Endodermal cell (in vitro differentiated cells): ENCODE results near the gene TFB2M. TPM values are rescaled to one million over a fixed set of nuclear protein-coding genes. Genes with fewer than 3 reads are reported as not detected.

Experiments used
- DNase-seq: peaks from one replicate; pipeline ENCODE4 v3.0.0-alpha.2; 2017
- H3K27ac ChIP-seq: 2 replicates; pipeline ENCODE4 v1.5.1; 2013; ENCODE audit warnings: mild to moderate bottlenecking, low read depth, low read length, moderate library complexity
- H3K27me3 ChIP-seq: 2 replicates; pipeline ENCODE4 v1.6.1; 2013; ENCODE audit warnings: mild to moderate bottlenecking, low read length, moderate library complexity; ENCODE audit not compliant: insufficient read depth, control insufficient read depth, poor library complexity, severe bottlenecking
- H3K36me3 ChIP-seq: 2 replicates; pipeline ENCODE4 v1.7.0; 2013; ENCODE audit warnings: mild to moderate bottlenecking, low read length, moderate library complexity; ENCODE audit not compliant: control insufficient read depth, insufficient read depth
- H3K4me1 ChIP-seq: one replicate; pipeline ENCODE4 v1.7.0; 2013; ENCODE audit warnings: low read length; ENCODE audit not compliant: control insufficient read depth, insufficient read depth
- H3K4me3 ChIP-seq: 2 replicates; pipeline ENCODE4 v1.5.1; 2013; ENCODE audit warnings: mild to moderate bottlenecking, low read length, moderate library complexity
- H3K9ac ChIP-seq: 2 replicates; pipeline ENCODE4 v1.6.1; 2013; ENCODE audit warnings: mild to moderate bottlenecking, low read length, moderate library complexity; ENCODE audit not compliant: poor library complexity, severe bottlenecking; ENCODE audit errors: extremely low read depth
- H3K9me3 ChIP-seq: 2 replicates; pipeline ENCODE4 v1.6.1; 2013; ENCODE audit warnings: mild to moderate bottlenecking, low read length, moderate library complexity; ENCODE audit not compliant: control insufficient read depth
- H3K27ac Mint-ChIP-seq: 2 replicates; pipeline ENCODE4 v1.8.0; 2020; ENCODE audit warnings: mixed read lengths
- H3K27me3 Mint-ChIP-seq: 2 replicates; pipeline ENCODE4 v1.8.0; 2021; ENCODE audit warnings: mild to moderate bottlenecking, mixed read lengths; ENCODE audit not compliant: insufficient read depth
- H3K36me3 Mint-ChIP-seq: 2 replicates; pipeline ENCODE4 v1.8.0; 2020; ENCODE audit warnings: low read depth, mixed read lengths
- H3K4me1 Mint-ChIP-seq: 2 replicates; pipeline ENCODE4 v1.8.0; 2020; ENCODE audit warnings: mixed read lengths
- H3K4me3 Mint-ChIP-seq: 2 replicates; pipeline ENCODE4 v1.8.0; 2020; ENCODE audit warnings: mild to moderate bottlenecking, moderate library complexity, mixed read lengths
- H3K9me3 Mint-ChIP-seq: 2 replicates; pipeline ENCODE4 v1.8.0; 2020; ENCODE audit warnings: mild to moderate bottlenecking, mixed read lengths
- CTCF ChIP-seq: fragments of 200-600 bp; sonication (generic); conservative IDR thresholded peaks from 2 replicates; pipeline ENCODE4 v1.5.0; 2021; ENCODE audit warnings: antibody characterized with exemption, mild to moderate bottlenecking
- WGBS, 2 experiments: methylation state at CpG; one replicate each; pipeline versions ENCODE4 v1.1.5 to v1.1.7; 2013; ENCODE audit warnings: missing lambda C conversion rate in 2 of 2, mixed read lengths in 1 of 2; ENCODE audit not compliant: insufficient coverage in 1 of 2, insufficient read length in 1 of 2; 5-methylcytosine and 5-hydroxymethylcytosine counted together
- total RNA-seq, 2 donors: library from RNA; stranded (reverse); fragmentation: NEBNext Ultra II Directional in 1 of 2; extraction: Animal tissue kit (Norgen Biotek cat#: 25700) in 1 of 2; gene quantifications; 2 replicates in 1 of 2; 3 replicates in 1 of 2; pipeline ENCODE4 v1.2.1, GENCODE V29; 2021

The TFB2M gene
- total RNA-seq, 2 donors from 2014 or later = 13.2 to 13.7 TPM

GRCh38 chr1:246519514-246519913 lies 46.5 kb downstream of the TFB2M start:
- H3K9ac ChIP-seq = no peak overlapping the region
- no peak overlapping the region for H3K4me3 ChIP-seq
- WGBS, 2 experiments = 100% methylated on average over 1 of the region's 1 CpG; no CpG with 5 or more reads in 1 of the 2 experiments
- no peaks in the 10 kb centered on the region for H3K36me3 Mint-ChIP-seq
- TF ChIP-seq CTCF = no peak
- H3K36me3 ChIP-seq = no peaks in the 10 kb centered on the region
- peaks cover 3% of the 10 kb centered on the region for H3K27me3 Mint-ChIP-seq
- peak; percentile 17 for DNase-seq
- H3K4me1 Mint-ChIP-seq = no peaks in the 10 kb centered on the region
- no peaks in the 10 kb centered on the region for H3K27me3 ChIP-seq
- no peak overlapping the region for H3K27ac Mint-ChIP-seq
- H3K4me1 ChIP-seq = no peaks in the 10 kb centered on the region
- H3K4me3 Mint-ChIP-seq = no peak overlapping the region
- H3K9me3 ChIP-seq = peaks cover 15% of the 10 kb centered on the region
- H3K27ac ChIP-seq = no peak overlapping the region
- peaks cover 32% of the 10 kb centered on the region for H3K9me3 Mint-ChIP-seq

GRCh38 chr1:246518456-246519205 lies 47.4 kb downstream of the TFB2M start:
- no peak overlapping the region for H3K9ac ChIP-seq
- Mint-ChIP-seq H3K27ac (no peak overlapping the region), H3K4me1 (no peaks in the 10 kb centered on the region), H3K27me3 (peaks cover 5% of the 10 kb centered on the region), H3K4me3 (no peak overlapping the region), H3K36me3 (no peaks in the 10 kb centered on the region), H3K9me3 (peaks cover 37% of the 10 kb centered on the region)
- H3K4me1 ChIP-seq = no peaks in the 10 kb centered on the region
- H3K27ac ChIP-seq = no peak overlapping the region
- no peak for TF ChIP-seq CTCF
- no peak overlapping the region for H3K4me3 ChIP-seq
- no peaks in the 10 kb centered on the region for H3K27me3 ChIP-seq
- DNase-seq = peak; percentile 34
- WGBS, 2 experiments = 85 to 92% methylated on average over 11 to 17 of the region's 17 CpGs
- peaks cover 15% of the 10 kb centered on the region for H3K9me3 ChIP-seq
- H3K36me3 ChIP-seq = no peaks in the 10 kb centered on the region

GRCh38 chr1:246517391-246517790 lies 48.7 kb downstream of the TFB2M start:
- H3K27me3 ChIP-seq = no peaks in the 10 kb centered on the region
- no peak overlapping the region for H3K4me3 Mint-ChIP-seq
- no peaks in the 10 kb centered on the region for H3K36me3 ChIP-seq
- H3K36me3 Mint-ChIP-seq = no peaks in the 10 kb centered on the region
- no peak for TF ChIP-seq CTCF
- WGBS, 2 experiments = 81 to 88% methylated on average over 6 to 7 of the region's 7 CpGs
- H3K27me3 Mint-ChIP-seq = peaks cover 8% of the 10 kb centered on the region
- peak; percentile 26 for DNase-seq
- no peak overlapping the region for H3K9ac ChIP-seq
- H3K9me3 ChIP-seq = peaks cover 15% of the 10 kb centered on the region
- peaks cover 42% of the 10 kb centered on the region for H3K9me3 Mint-ChIP-seq
- H3K4me1 ChIP-seq = no peaks in the 10 kb centered on the region
- no peak overlapping the region for H3K4me3 ChIP-seq
- H3K27ac ChIP-seq = no peak overlapping the region
- H3K4me1 Mint-ChIP-seq = no peaks in the 10 kb centered on the region
- no peak overlapping the region for H3K27ac Mint-ChIP-seq
